HG03159 (cell line): Measurements from ENCODE around the gene RASD1.

Experiments
- ATAC-seq: cut with Tn5 transposase; IDR thresholded peaks from one replicate; pipeline ENCODE4 v1.9.1; 2021; ENCODE audit warnings: mild to moderate bottlenecking, moderate library complexity; ENCODE audit not compliant: unreplicated experiment

Gene RASD1

DNA sequence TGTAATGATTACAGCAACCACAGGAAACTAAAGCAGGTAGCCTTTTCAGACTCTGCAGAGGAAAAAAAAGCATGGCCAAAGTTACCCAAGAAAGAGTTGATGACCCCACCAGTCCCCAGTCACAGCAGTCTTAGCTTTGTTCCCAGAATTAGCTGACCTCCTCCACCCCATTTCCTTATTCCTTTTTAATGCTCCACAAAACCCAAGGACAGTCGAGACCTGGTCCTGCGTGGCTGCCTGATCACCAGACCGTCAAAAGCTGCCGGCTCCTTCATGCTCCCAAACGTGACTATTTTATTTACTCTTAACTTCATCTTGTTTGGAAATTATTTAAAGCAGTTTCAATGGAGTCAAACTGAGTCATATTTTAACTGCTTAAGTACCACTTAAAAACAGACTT, 48.1 kb downstream of the RASD1 start:
- no peak for ATAC-seq

- no peak for ATAC-seq
Measured at GRCh38 chr17:17447264-17447663, 48.9 kb downstream of the RASD1 start.

- no peak for ATAC-seq
Measured at GRCh38 chr17:17446666-17447155, 49.5 kb downstream of the RASD1 start.

DNA sequence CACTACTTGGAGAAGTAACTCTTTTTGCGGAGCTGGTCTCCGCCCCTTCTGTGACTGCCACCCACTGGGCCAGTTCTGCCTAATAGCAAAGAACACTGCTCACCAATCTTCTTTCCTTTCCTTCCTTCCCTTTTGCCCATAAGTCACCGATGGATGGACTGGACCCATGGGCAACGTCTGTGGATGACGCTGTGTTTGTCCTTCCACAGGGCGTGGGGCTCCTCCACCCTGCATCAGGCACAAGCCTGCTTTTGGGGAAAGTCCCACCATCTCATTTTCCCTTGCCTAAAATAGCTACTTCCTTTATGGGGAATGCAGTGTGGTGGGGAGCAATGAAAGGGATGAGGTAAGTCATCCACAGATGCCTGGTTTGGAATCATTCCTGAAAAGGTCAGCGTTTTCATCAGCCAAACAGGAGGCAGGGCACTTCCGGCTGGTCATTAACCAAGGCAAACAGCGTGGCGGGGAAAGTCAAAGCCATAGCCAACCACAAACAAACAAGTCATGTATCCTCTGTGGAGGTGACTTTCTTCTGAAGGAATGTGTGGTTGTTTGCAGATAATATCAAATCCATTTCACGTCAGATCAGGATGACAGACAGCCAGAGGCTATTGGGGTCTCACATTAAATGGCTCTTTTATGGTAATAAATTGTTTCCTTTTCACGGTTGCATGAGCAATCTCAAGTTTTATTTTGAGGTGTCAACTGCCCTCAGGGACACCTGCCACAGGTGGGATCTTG, 50.1 kb downstream of the RASD1 start:
- ATAC-seq = no peak

- ATAC-seq = no peak
Measured at GRCh38 chr17:17445296-17445924, 50.8 kb downstream of the RASD1 start.
